ENCODE measurements around the gene SLC9A8.
"Not testable (repeated sequence)": the region's sequence is repeated elsewhere in the genome, so short reads cannot be mapped to it uniquely, and the experiment has no call there.

- TF ChIP-seq, protein P1, sequence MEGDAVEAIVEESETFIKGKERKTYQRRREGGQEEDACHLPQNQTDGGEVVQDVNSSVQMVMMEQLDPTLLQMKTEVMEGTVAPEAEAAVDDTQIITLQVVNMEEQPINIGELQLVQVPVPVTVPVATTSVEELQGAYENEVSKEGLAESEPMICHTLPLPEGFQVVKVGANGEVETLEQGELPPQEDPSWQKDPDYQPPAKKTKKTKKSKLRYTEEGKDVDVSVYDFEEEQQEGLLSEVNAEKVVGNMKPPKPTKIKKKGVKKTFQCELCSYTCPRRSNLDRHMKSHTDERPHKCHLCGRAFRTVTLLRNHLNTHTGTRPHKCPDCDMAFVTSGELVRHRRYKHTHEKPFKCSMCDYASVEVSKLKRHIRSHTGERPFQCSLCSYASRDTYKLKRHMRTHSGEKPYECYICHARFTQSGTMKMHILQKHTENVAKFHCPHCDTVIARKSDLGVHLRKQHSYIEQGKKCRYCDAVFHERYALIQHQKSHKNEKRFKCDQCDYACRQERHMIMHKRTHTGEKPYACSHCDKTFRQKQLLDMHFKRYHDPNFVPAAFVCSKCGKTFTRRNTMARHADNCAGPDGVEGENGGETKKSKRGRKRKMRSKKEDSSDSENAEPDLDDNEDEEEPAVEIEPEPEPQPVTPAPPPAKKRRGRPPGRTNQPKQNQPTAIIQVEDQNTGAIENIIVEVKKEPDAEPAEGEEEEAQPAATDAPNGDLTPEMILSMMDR (IDR thresholded peaks at IDR 0.05): not testable (repeated sequence)
- TF ChIP-seq ZFX (IDR thresholded peaks at IDR 0.05; ENCODE audit: borderline replicate concordance): not testable (repeated sequence)
These were observed 7.3 kb upstream of the SLC9A8 start for GRCh38 chr20:49805224-49805876.
